Endodermal cell (in vitro differentiated cells): ENCODE data around the gene WDR90. TPM values are rescaled to one million over a fixed set of nuclear protein-coding genes. Genes with fewer than 3 reads are reported as not detected.
"Not testable (repeated sequence)": the region's sequence is repeated elsewhere in the genome, so short reads cannot be mapped to it uniquely, and the experiment has no call there.

Source experiments
- DNase-seq: peaks from one replicate; pipeline ENCODE4 v3.0.0-alpha.2; 2017
- H3K27ac ChIP-seq: 2 replicates; pipeline ENCODE4 v1.5.1; 2013; ENCODE audit warnings: mild to moderate bottlenecking, low read depth, low read length, moderate library complexity
- H3K27me3 ChIP-seq: 2 replicates; pipeline ENCODE4 v1.6.1; 2013; ENCODE audit warnings: mild to moderate bottlenecking, low read length, moderate library complexity; ENCODE audit not compliant: insufficient read depth, control insufficient read depth, poor library complexity, severe bottlenecking
- H3K36me3 ChIP-seq: 2 replicates; pipeline ENCODE4 v1.7.0; 2013; ENCODE audit warnings: mild to moderate bottlenecking, low read length, moderate library complexity; ENCODE audit not compliant: control insufficient read depth, insufficient read depth
- H3K4me1 ChIP-seq: one replicate; pipeline ENCODE4 v1.7.0; 2013; ENCODE audit warnings: low read length; ENCODE audit not compliant: control insufficient read depth, insufficient read depth
- H3K4me3 ChIP-seq: 2 replicates; pipeline ENCODE4 v1.5.1; 2013; ENCODE audit warnings: mild to moderate bottlenecking, low read length, moderate library complexity
- H3K9ac ChIP-seq: 2 replicates; pipeline ENCODE4 v1.6.1; 2013; ENCODE audit warnings: mild to moderate bottlenecking, low read length, moderate library complexity; ENCODE audit not compliant: poor library complexity, severe bottlenecking; ENCODE audit errors: extremely low read depth
- H3K9me3 ChIP-seq: 2 replicates; pipeline ENCODE4 v1.6.1; 2013; ENCODE audit warnings: mild to moderate bottlenecking, low read length, moderate library complexity; ENCODE audit not compliant: control insufficient read depth
- H3K27ac Mint-ChIP-seq: 2 replicates; pipeline ENCODE4 v1.8.0; 2020; ENCODE audit warnings: mixed read lengths
- H3K27me3 Mint-ChIP-seq: 2 replicates; pipeline ENCODE4 v1.8.0; 2021; ENCODE audit warnings: mild to moderate bottlenecking, mixed read lengths; ENCODE audit not compliant: insufficient read depth
- H3K36me3 Mint-ChIP-seq: 2 replicates; pipeline ENCODE4 v1.8.0; 2020; ENCODE audit warnings: low read depth, mixed read lengths
- H3K4me1 Mint-ChIP-seq: 2 replicates; pipeline ENCODE4 v1.8.0; 2020; ENCODE audit warnings: mixed read lengths
- H3K4me3 Mint-ChIP-seq: 2 replicates; pipeline ENCODE4 v1.8.0; 2020; ENCODE audit warnings: mild to moderate bottlenecking, moderate library complexity, mixed read lengths
- H3K9me3 Mint-ChIP-seq: 2 replicates; pipeline ENCODE4 v1.8.0; 2020; ENCODE audit warnings: mild to moderate bottlenecking, mixed read lengths
- CTCF ChIP-seq: fragments of 200-600 bp; sonication (generic); conservative IDR thresholded peaks from 2 replicates; pipeline ENCODE4 v1.5.0; 2021; ENCODE audit warnings: antibody characterized with exemption, mild to moderate bottlenecking
- WGBS, 2 experiments: methylation state at CpG; one replicate each; pipeline versions ENCODE4 v1.1.5 to v1.1.7; 2013; ENCODE audit warnings: missing lambda C conversion rate in 2 of 2, mixed read lengths in 1 of 2; ENCODE audit not compliant: insufficient coverage in 1 of 2, insufficient read length in 1 of 2; 5-methylcytosine and 5-hydroxymethylcytosine counted together
- total RNA-seq, 2 donors: library from RNA; stranded (reverse); fragmentation: NEBNext Ultra II Directional in 1 of 2; extraction: Animal tissue kit (Norgen Biotek cat#: 25700) in 1 of 2; gene quantifications; 2 replicates in 1 of 2; 3 replicates in 1 of 2; pipeline ENCODE4 v1.2.1, GENCODE V29; 2021

The WDR90 gene
- total RNA-seq, 2 donors from 2014 or later = 112 to 120 TPM

- peaks cover 9% of the 10 kb centered on the region for H3K4me1 ChIP-seq
- TF ChIP-seq CTCF = no peak
- Mint-ChIP-seq H3K9me3 (no peaks in the 10 kb centered on the region), H3K4me1 (peaks cover 6% of the 10 kb centered on the region), H3K27ac (no peak overlapping the region), H3K27me3 (peaks cover 20% of the 10 kb centered on the region), H3K36me3 (peaks cover 21% of the 10 kb centered on the region), H3K4me3 (no peak overlapping the region)
- WGBS, 2 experiments = 91 to 97% methylated on average over 19 of the region's 19 CpGs
- no peak overlapping the region for H3K27ac ChIP-seq
- H3K4me3 ChIP-seq = no peak overlapping the region
- no peak overlapping the region for H3K9ac ChIP-seq
- no peak for DNase-seq
- H3K36me3 ChIP-seq = peaks cover 21% of the 10 kb centered on the region
- H3K27me3 ChIP-seq = peaks cover 19% of the 10 kb centered on the region
- H3K9me3 ChIP-seq = no peaks in the 10 kb centered on the region
Observed at GRCh38 chr16:687499-687898, 38.3 kb downstream of the WDR90 start.

- H3K4me3 ChIP-seq = peak overlapping the region; percentile 94
- H3K27ac ChIP-seq = peak overlapping the region; percentile 4
- no peak for DNase-seq
- Mint-ChIP-seq H3K36me3 (peaks cover 17% of the 10 kb centered on the region), H3K27me3 (peaks cover 36% of the 10 kb centered on the region), H3K4me1 (no peaks in the 10 kb centered on the region), H3K9me3 (no peaks in the 10 kb centered on the region), H3K4me3 (peak overlapping the region; percentile 80), H3K27ac (peak overlapping the region; percentile 55)
- peaks cover 38% of the 10 kb centered on the region for H3K27me3 ChIP-seq
- H3K4me1 ChIP-seq = peaks cover 5% of the 10 kb centered on the region
- WGBS, 2 experiments = 90 to 91% methylated on average over 20 to 26 of the region's 26 CpGs
- H3K9me3 ChIP-seq = no peaks in the 10 kb centered on the region
- peaks cover 11% of the 10 kb centered on the region for H3K36me3 ChIP-seq
- H3K9ac ChIP-seq = peak overlapping the region; percentile 60
- TF ChIP-seq CTCF = no peak
Observed at GRCh38 chr16:689175-689897, 40.2 kb downstream of the WDR90 start.

GRCh38 chr16:691242-691641 is 42.1 kb downstream of the WDR90 start:
- not testable (repeated sequence) for DNase-seq, H3K4me1 Mint-ChIP-seq, H3K36me3 Mint-ChIP-seq, H3K4me1 ChIP-seq, H3K9me3 ChIP-seq, H3K36me3 ChIP-seq, H3K4me3 ChIP-seq, H3K9me3 Mint-ChIP-seq, H3K27ac ChIP-seq, H3K9ac ChIP-seq, H3K27ac Mint-ChIP-seq
- 91% methylated on average over 8 to 16 of the region's 16 CpGs for WGBS, 2 experiments
- H3K27me3 Mint-ChIP-seq = peaks cover 54% of the 10 kb centered on the region
- H3K27me3 ChIP-seq = peaks cover 56% of the 10 kb centered on the region
- H3K4me3 Mint-ChIP-seq = peak overlapping the region; percentile 80
